Cardiac ventricle fibroblast (primary cell): Measurements from ENCODE around the gene MCM6. TPM values are rescaled to one million over a fixed set of nuclear protein-coding genes. Genes with fewer than 3 reads are reported as not detected.

Experiments
- total RNA-seq: library from RNA; depleted of rRNA; stranded (reverse); fragments of >200 nt; gene quantifications from 2 replicates; pipeline ENCODE4 v1.2.3, GENCODE V29; 2015

MCM6 gene
- total RNA-seq, result 9.8 and 10.0 TPM in 2 replicates

DNA sequence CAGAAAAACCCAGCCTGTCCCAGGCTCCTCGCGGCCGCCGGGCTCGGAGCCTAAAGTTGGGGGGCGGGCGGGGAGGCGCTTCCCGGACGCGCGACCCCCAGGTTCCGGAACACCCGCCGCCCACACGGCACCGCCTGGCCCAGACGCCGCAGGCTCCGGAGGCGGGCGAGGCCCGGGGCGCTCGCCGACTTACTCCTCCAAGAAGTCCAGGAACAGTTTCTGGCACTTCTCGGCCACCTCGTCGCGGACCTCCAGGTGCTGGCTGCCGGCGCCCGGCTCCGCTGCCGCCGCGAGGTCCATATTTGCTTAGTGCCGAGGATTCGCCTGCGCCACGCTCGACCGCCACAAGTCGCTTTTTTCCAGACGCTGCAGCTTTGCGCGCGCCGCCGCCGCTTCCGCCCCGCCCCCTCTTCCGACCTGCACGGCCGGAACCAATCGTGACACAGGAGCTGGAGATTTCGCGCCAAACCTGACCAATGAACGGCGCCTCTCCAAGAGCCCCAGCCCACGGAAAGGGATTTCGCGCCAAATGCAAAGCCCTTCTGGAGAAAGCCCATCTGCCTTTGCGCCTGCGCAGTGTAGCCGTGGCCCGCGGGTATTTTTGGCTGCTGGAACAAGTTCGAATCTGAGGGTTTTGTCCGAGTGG is at the start of gene MCM6:
Gene MCM6 (minus strand): TSS at position 378 of the 646 bp plus-strand sequence. CDS start 78 bp downstream, at position 300.

DNA sequence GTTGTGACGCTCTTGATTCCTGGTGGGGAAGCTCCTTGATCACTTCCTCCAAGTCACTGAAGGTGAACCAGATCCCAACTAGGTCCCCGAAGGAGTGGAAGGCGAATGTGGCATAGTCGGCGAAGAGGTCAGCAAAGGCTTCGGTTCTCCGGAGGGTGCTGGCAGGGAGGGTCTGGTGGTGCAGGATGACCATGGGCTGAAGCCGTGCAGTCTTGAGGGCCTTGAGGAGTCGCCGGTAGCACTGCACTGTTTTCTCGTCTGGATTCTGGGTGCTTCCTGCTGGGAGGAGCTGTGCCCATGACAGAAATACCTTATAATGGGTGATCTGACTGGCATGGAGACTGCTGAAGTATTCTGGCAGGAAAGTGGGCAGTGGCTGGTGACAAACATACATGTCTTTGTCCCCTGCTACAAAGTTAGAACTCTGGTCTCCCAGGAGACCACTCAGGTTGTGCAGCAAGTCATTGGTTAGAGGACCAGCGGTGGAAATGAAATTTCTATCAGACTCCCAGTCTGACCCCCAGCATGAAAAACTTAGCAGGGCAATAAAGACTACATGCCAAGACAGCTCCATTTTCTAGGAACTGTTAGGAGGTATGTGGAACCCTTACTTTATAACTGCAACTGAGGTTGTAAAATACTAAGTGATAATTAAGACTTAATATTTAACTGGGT is 39.5 kb downstream of the MCM6 start, which contains the start of gene LCT:
Gene LCT (minus strand): TSS at position 589 of the 675 bp plus-strand sequence. CDS start 15 bp downstream, at position 574.

Other genes with a start within 250 kb of the MCM6 start
- gene UBXN4, start 134.6 kb downstream of the MCM6 start, total RNA-seq, result 50.5 and 50.7 TPM in 2 replicates
- not detected in 2 replicates for gene LCT, start 39.3 kb downstream of the MCM6 start, total RNA-seq
- gene DARS1, start 109.2 kb upstream of the MCM6 start, total RNA-seq, result 75.3 and 77.6 TPM in 2 replicates
- 3.2 and 5.7 TPM in 2 replicates for gene CXCR4, start 241.7 kb upstream of the MCM6 start, total RNA-seq